Activated CD8-positive, alpha-beta T cell treated with anti-CD3 and anti-CD28 coated beads, Interleukin-2, amount 10 ng/mL, durations not matched to agents 7 days and 5 days (primary cell): ENCODE data around the gene SIGLEC7. TPM values are rescaled to one million over a fixed set of nuclear protein-coding genes. Genes with fewer than 3 reads are reported as not detected.

Source experiments
- ATAC-seq: fragments of 150-1000 bp; cut with Tn5 transposase; one replicate; pipeline ENCODE4 v1.10.0; 2021; ENCODE audit warnings: moderate library complexity
- CTCF ChIA-PET: fragments of 350-600 bp; sonication (Branson Sonifier 250); formaldehyde crosslinking; loops from one replicate; lab custom pipeline; 2021; ENCODE audit warnings: antibody characterized with exemption; lab: Charles Lee
- POLR2A ChIA-PET: fragments of 350-600 bp; sonication (Branson Sonifier 250); formaldehyde crosslinking; loops from one replicate; lab custom pipeline; 2021; ENCODE audit warnings: antibody characterized with exemption; lab: Charles Lee
- DNase-seq: peaks from one replicate; pipeline ENCODE4 v3.0.0-alpha.2; 2020
- H3K27ac Mint-ChIP-seq: one replicate; pipeline ENCODE4 v1.8.0; 2021; ENCODE audit warnings: mild to moderate bottlenecking, mixed read lengths
- H3K27me3 Mint-ChIP-seq: one replicate; pipeline ENCODE4 v1.8.0; 2021; ENCODE audit warnings: low read depth, mixed read lengths
- H3K36me3 Mint-ChIP-seq: one replicate; pipeline ENCODE4 v1.8.0; 2021; ENCODE audit warnings: low read depth, mixed read lengths
- H3K4me1 Mint-ChIP-seq: one replicate; pipeline ENCODE4 v1.8.0; 2021; ENCODE audit warnings: low read depth, mixed read lengths
- H3K4me3 Mint-ChIP-seq: one replicate; pipeline ENCODE4 v1.8.0; 2021; ENCODE audit warnings: mild to moderate bottlenecking, mixed read lengths
- H3K9me3 Mint-ChIP-seq: one replicate; pipeline ENCODE4 v1.8.0; 2022; ENCODE audit warnings: mixed read lengths; ENCODE audit not compliant: insufficient read depth
- total RNA-seq, 2 experiments: library from RNA; stranded (reverse); gene quantifications; one replicate each; pipeline ENCODE4 v1.2.3, GENCODE V29; 2021

Gene SIGLEC7
- total RNA-seq, 2 experiments from 2014 or later = not detected

DNA sequence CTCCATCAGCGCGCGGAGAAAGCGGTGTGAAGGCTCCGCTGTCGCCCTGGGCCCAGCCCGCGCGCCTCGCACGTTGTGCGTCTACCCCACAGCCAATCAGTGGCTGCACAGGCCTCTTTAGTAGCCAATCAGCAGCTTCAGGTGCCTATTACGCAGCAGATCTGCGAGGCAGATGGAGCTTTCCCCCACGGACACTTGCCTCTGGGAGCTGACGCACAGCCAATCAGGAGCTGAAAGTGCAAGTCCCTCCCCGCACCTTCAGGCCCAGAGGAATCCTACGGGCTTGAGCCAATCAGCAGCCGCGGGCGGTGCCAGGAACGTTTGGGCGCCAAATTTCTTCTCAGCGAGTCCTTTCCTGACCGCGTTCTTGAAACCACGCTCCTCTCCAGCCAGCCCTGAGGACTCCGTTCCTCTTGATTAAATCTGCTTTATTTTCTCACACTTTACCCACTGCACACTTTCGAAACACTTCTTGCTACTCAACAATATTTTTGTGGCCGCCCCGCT is 39.9 kb downstream of the SIGLEC7 start:
- ATAC-seq (peak; percentile 35), DNase-seq (no peak)
- Mint-ChIP-seq H3K4me3 (no peak overlapping the region), H3K27ac (peak overlapping the region; percentile 71), H3K4me1 (peaks cover 14% of the 10 kb centered on the region), H3K27me3 (peaks cover 27% of the 10 kb centered on the region), H3K9me3 (no peaks in the 10 kb centered on the region), H3K36me3 (no peaks in the 10 kb centered on the region)
- POLR2A ChIA-PET = no interaction called here
- CTCF ChIA-PET = no interaction called here

DNA sequence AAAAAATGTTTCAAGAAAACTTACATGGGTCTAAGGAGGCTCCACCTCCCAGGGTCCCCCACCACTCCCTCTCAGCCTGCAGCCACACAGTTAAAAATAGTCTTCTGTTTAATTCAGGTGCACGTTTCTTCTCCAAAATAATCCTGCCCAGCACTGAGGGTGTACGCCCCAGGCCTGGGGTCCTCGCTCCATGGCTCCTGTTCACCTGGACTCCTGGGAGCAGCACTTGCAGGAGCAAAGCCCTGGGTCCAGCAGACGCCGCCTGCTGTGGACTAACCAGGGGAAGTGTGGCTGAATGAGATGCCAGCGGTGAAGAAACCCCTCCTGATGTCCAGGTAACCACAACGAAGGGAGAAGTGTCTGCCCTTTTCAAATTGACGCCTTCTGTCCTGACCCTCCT is 41.5 kb downstream of the SIGLEC7 start:
- H3K27me3 Mint-ChIP-seq = peaks cover 15% of the 10 kb centered on the region

DNA sequence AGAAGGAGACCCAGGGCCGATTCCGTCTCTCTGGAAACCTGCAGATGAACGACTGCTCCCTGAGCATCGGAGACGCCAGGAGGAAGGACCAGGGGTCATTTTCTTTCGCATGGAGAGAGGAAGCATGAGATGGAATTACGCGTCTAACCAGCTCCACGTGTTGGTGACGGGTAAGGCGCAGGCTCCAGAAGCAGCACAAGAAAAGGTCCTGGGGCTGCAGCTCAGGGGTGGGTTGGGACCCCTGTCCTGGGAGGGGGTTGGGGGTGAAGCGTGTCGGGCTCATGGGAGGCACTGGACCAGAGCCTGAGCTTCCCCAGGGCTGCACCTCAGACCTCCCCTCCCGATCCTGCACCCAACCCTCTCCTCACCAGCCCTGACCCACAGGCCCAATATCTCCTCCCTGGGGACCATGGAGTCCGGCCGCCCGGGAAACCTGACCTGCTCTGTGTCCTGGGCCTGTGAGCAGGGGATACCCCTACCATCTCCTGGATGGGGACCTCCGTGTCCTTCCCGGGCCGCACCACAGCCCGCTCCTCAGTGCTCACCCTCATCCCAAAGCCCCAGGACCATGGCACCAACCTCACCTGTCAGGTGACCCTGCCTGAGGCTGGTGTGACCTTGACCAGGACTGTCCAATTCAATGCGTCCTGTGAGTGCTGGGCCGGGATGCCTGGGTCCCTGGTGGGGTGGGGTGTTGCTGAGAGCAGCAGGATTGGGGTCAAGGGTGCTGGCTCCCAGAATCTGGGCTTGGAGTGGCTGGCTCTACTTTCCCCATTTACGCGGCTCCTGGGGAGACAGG is 43.2 kb downstream of the SIGLEC7 start:
- ChIA-PET CTCF (no interaction called here), POLR2A (no interaction called here)
- Mint-ChIP-seq H3K27ac (no peak overlapping the region), H3K36me3 (no peaks in the 10 kb centered on the region), H3K4me1 (peaks cover 14% of the 10 kb centered on the region), H3K9me3 (no peaks in the 10 kb centered on the region), H3K27me3 (peaks cover 10% of the 10 kb centered on the region), H3K4me3 (no peak overlapping the region)
- DNase-seq (no peak), ATAC-seq (no peak)

More for the DNA sequence above, 41.5 kb downstream of the SIGLEC7 start:
- ATAC-seq = no peak
- H3K4me3 Mint-ChIP-seq = no peak overlapping the region
- CTCF ChIA-PET = no interaction called here
- H3K27ac Mint-ChIP-seq = peak overlapping the region; percentile 65
- no peaks in the 10 kb centered on the region for H3K9me3 Mint-ChIP-seq
- H3K4me1 Mint-ChIP-seq = peaks cover 14% of the 10 kb centered on the region
- no peak for DNase-seq
- POLR2A ChIA-PET = no interaction called here
- H3K36me3 Mint-ChIP-seq = no peaks in the 10 kb centered on the region

DNA sequence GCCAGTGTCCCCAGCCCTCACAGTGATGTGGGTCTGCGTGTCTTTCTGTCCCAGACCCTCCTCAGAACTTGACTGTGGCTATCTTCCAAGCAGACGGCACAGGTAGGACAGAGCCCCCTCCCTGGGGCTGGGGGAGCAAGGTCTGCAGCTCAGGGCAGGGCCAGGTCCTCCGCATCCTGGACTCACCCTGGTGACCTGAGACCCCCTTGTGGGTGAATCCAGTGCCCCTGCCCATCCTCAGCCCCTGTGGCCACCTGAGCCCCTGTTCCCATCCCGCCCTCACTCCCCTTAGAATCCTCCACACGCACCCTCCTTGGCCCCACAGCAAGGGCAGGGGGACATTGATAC is 43.7 kb downstream of the SIGLEC7 start:
- Mint-ChIP-seq H3K36me3 (no peaks in the 10 kb centered on the region), H3K9me3 (no peaks in the 10 kb centered on the region), H3K27ac (no peak overlapping the region), H3K4me1 (peaks cover 14% of the 10 kb centered on the region), H3K4me3 (no peak overlapping the region), H3K27me3 (peaks cover 10% of the 10 kb centered on the region)
- CTCF ChIA-PET = no interaction called here
- DNase-seq (no peak), ATAC-seq (no peak)
- POLR2A ChIA-PET = no interaction called here

DNA sequence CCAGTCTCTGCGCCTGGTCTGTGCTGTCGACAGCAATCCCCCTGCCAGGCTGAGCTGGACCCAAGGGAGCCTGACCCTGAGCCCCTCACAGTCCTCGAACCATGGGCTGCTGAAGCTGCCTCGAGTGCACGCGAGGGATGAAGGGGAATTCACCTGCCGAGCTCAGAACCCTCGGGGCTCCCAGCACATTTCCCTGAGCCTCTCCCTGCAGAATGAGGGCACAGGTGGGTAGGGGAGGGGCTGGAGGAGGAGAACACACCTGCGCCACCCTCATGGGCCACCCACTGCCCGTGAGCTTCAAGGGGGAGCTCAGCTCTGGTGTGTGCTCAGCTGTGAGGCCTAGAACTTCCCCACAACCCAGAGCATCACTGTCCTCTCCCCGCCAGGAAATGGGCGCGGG is 44.2 kb downstream of the SIGLEC7 start:
- H3K4me1 Mint-ChIP-seq = peaks cover 14% of the 10 kb centered on the region
- no peak overlapping the region for H3K27ac Mint-ChIP-seq
- H3K9me3 Mint-ChIP-seq = no peaks in the 10 kb centered on the region
- no peaks in the 10 kb centered on the region for H3K36me3 Mint-ChIP-seq
- DNase-seq (no peak), ATAC-seq (no peak)
- CTCF ChIA-PET = no interaction called here
- POLR2A ChIA-PET = no interaction called here
- no peak overlapping the region for H3K4me3 Mint-ChIP-seq
- peaks cover 10% of the 10 kb centered on the region for H3K27me3 Mint-ChIP-seq

DNA sequence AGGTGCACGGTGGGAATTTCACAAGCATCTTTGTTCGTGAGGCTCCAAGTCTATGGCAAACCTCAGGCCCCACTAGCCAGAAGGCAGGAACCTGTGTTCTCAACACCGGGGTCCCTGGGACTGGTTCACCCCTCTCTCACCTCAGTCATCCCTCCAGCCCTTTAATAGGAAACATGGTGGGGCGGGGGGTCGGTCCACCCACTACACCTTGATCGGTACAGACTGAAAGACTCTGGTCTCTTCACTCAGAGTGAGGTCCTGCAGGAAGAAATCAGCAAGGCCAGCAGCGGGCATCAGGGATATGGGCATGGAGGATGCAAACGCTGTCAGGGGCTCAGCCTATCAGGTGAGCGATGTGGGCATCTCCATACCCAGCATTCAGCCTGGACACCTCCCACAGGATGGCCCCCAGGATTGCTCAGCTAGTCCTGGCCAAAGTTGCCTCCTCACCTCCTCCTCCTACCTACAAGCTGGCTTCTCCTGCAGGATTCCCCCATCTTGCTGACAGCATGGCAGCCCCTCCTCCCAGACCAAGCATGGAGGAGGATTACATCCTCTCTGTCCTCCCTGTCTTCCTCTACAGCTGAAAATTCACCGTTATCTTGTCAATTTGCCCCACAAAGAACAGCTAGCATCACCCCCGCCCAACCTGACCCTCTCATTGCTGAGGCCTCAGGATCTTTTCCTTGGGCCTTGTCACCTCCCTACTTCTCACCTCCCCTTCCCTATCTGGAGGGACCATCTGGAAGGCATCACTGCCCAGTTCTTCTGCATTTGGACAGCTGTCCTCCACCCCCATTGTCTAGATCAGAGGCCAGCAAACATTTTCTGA is 45.5 kb downstream of the SIGLEC7 start:
- ChIA-PET POLR2A (no interaction called here), CTCF (interaction anchor here (1.1 kb wide), 1 partner anchor 72 kb away, joined by 3 read pairs; no protein-coding TSS in a partner anchor)
- H3K36me3 Mint-ChIP-seq = no peaks in the 10 kb centered on the region
- no peak for ATAC-seq
- H3K4me1 Mint-ChIP-seq = peaks cover 12% of the 10 kb centered on the region
- peaks cover 10% of the 10 kb centered on the region for H3K27me3 Mint-ChIP-seq
- no peak overlapping the region for H3K4me3 Mint-ChIP-seq
- no peak overlapping the region for H3K27ac Mint-ChIP-seq
- H3K9me3 Mint-ChIP-seq = no peaks in the 10 kb centered on the region
- no peak for DNase-seq

DNA sequence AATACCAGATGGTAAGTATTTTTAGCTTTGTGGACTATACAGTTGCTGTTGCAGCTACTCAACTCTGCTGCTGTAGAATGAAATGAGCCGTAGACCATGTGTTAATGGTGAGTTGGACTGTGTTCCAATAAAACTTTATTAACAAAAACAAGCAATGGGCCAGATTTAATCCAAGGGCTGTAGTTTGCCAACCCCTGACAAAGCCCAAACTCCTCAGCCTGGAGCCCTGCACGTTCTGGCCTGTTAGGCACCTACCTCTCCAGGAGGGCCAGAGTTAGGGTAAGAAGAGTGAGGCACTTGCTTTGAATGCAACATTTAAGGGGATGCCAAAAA is 46.1 kb downstream of the SIGLEC7 start:
- H3K4me3 Mint-ChIP-seq = no peak overlapping the region
- ChIA-PET POLR2A (no interaction called here), CTCF (interaction anchor here (1.1 kb wide), 1 partner anchor 72 kb away, joined by 3 read pairs; no protein-coding TSS in a partner anchor)
- no peak for DNase-seq
- peaks cover 10% of the 10 kb centered on the region for H3K27me3 Mint-ChIP-seq
- H3K36me3 Mint-ChIP-seq = no peaks in the 10 kb centered on the region
- H3K4me1 Mint-ChIP-seq = peaks cover 8% of the 10 kb centered on the region
- no peak overlapping the region for H3K27ac Mint-ChIP-seq
- ATAC-seq = no peak
- H3K9me3 Mint-ChIP-seq = no peaks in the 10 kb centered on the region

DNA sequence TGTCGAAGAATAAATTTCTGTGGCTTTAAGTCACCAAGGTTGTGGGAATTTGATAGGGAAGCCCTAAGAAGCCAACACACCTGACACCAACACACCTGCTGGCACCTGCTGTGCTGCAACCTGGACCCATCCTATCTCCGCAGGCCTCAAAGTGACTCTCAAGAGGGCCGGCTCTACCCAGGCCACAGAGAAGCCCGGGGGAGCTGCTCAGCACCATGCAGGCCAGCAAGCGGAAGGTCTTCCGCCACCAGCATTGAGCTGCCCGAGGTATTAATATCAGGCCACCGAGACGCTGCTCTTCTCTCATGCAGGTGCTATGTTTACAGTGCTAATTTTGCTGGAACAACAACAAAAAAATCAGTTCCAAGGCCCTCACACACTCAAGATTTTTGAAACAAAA is 50.6 kb downstream of the SIGLEC7 start:
- H3K9me3 Mint-ChIP-seq = no peaks in the 10 kb centered on the region
- no peak overlapping the region for H3K4me3 Mint-ChIP-seq
- no peak overlapping the region for H3K27ac Mint-ChIP-seq
- ChIA-PET CTCF (no interaction called here), POLR2A (no interaction called here)
- DNase-seq (no peak), ATAC-seq (no peak)
- peaks cover 12% of the 10 kb centered on the region for H3K4me1 Mint-ChIP-seq
- peaks cover 5% of the 10 kb centered on the region for H3K27me3 Mint-ChIP-seq
- no peaks in the 10 kb centered on the region for H3K36me3 Mint-ChIP-seq

DNA sequence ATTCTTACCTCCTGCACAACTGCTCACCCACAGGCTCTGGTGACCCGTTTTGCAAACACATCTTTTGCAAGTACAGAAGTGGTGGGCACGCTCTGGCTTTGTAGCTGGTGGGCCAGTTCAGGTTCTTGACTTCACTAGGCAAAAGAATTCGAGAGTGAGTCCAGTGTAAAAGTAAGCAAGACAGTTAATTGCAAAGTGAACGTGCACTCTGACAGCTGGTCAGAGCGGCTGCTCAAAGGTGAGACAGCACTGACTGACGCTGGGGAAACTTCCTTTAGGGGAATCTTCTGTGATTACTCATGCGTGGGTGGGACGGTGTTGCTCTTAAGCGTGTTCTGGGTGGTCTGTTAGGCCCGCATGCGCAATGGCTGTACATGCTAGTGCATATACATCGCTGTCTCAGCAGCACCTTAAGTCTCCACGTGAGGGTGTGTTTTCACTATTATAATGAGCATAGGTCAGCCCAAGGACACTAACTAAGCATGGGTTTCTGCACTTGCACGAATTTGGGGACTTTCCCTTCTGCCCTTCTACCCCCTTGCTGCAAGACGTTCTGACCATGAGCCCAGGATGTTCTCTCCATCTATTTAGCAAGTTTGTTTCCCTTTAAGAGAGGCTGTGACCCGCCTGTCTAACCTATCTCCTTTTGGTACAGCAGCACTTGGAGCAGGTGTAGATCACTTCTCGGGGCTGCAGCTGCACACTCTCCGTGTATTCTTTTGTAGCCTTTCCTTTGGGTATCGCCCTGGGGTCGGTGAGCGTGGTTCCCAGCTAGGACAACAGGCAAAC is 52.6 kb downstream of the SIGLEC7 start:
- Mint-ChIP-seq H3K27me3 (peaks cover 5% of the 10 kb centered on the region), H3K4me1 (peaks cover 12% of the 10 kb centered on the region), H3K36me3 (no peaks in the 10 kb centered on the region), H3K9me3 (no peaks in the 10 kb centered on the region), H3K27ac (no peak overlapping the region), H3K4me3 (no peak overlapping the region)
- CTCF ChIA-PET = interaction anchor here (2.0 kb wide), 1 partner anchor 65 kb away, joined by 7 read pairs; no protein-coding TSS in a partner anchor
- POLR2A ChIA-PET = no interaction called here
- ATAC-seq = peak; percentile 91
- DNase-seq = no peak

DNA sequence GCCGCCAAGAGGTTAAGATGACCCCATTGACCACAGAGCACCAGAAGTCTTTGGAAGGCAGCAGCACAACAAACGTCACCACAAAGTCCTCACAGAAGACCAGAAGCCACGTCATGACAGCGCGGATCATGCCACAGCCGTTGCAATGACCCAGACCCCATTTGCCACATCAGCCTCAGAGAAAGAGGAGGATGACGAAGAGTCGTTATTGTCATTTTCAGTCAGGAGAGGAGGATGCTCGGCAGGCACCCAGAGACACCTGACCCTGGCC is 53.1 kb downstream of the SIGLEC7 start:
- Mint-ChIP-seq H3K27ac (no peak overlapping the region), H3K27me3 (peaks cover 5% of the 10 kb centered on the region), H3K4me3 (no peak overlapping the region), H3K4me1 (peaks cover 12% of the 10 kb centered on the region), H3K9me3 (no peaks in the 10 kb centered on the region), H3K36me3 (no peaks in the 10 kb centered on the region)
- CTCF ChIA-PET = interaction anchor here (2.0 kb wide), 1 partner anchor 65 kb away, joined by 7 read pairs; no protein-coding TSS in a partner anchor
- POLR2A ChIA-PET = interaction anchor here (0.5 kb wide), 1 partner anchor 1037 kb away, joined by 3 read pairs; no protein-coding TSS in a partner anchor
- DNase-seq (no peak), ATAC-seq (no peak)

DNA sequence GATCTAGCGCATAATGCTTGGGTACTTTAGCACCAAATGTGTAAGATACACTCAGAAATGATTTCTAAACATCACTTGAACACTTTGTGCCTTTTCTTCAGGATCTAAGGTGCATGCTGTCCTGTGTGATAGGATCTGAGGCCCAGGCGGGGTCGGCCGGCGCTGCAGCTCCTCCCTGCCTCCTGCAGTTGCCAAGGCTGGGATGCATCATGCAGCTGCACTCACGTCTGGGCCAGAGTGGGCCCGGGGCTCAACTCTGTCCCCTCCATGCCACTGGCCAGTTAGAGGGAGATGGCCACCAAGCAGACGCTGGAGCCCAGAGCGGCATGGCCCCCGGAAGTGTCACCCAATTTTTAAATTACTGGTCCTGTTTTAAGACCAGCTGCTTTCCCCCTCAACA is 53.5 kb downstream of the SIGLEC7 start:
- POLR2A ChIA-PET = interaction anchor here (0.5 kb wide), 1 partner anchor 1036 kb away, joined by 3 read pairs; no protein-coding TSS in a partner anchor

More for the DNA sequence above, 53.5 kb downstream of the SIGLEC7 start:
- Mint-ChIP-seq H3K36me3 (no peaks in the 10 kb centered on the region), H3K4me1 (peaks cover 12% of the 10 kb centered on the region), H3K27me3 (peaks cover 7% of the 10 kb centered on the region), H3K27ac (no peak overlapping the region), H3K4me3 (no peak overlapping the region), H3K9me3 (no peaks in the 10 kb centered on the region)
- CTCF ChIA-PET = interaction anchor here (2.0 kb wide), 1 partner anchor 64 kb away, joined by 7 read pairs; no protein-coding TSS in a partner anchor
- ATAC-seq (no peak), DNase-seq (no peak)
